ENCODE results near the gene CEP131. TPM values are rescaled to one million over a fixed set of nuclear protein-coding genes. Genes with fewer than 3 reads are reported as not detected.

CEP131 gene
- total RNA-seq, 2 donors from 2014 or later, result 9.9 to 22.7 TPM

DNA sequence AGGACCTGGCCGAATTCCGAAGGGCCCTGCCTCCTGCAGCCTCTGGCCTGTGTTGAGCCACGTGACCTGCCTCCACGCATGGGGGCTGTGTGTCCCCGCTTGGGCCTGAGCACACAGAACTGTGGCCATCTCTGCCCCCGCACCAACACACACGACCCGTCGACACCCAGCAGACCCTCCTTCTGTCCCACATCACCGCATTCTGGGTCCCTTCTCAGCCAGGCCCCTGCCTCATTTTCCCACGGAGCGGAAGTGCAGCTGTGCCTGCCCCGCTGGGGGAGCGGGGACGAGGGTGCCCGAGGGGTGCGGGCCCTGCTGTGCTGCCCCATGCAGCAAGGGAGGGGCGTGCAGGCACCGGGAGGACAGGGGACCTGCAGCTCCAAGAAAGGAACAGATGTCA lies 34.8 kb upstream of the CEP131 start:
- H3K27me3 ChIP-seq, result no peaks in the 10 kb centered on the region
- H3K36me3 ChIP-seq (replicated peaks in 1 of 2; ENCODE audit: insufficient read depth in 1 of 2, low read depth in 2 of 2), result peaks cover 18 to 25% of the 10 kb centered on the region in 2 donors
- no peak overlapping the region for H3K27ac ChIP-seq
- DNase-seq (no peak), ATAC-seq (no peak)
- intact Hi-C loops (cut with DNase I), result no loop called here
- no peak for TF ChIP-seq POLR2A (IDR thresholded peaks at IDR 0.05)
- no peak for TF ChIP-seq CTCF (IDR thresholded peaks at IDR 0.05)
- H3K9me3 ChIP-seq, result no peaks in the 10 kb centered on the region
- WGBS, 2 donors, result 91 to 93% methylated on average over 10 to 19 of the region's 19 CpGs
- no peak overlapping the region for H3K4me3 ChIP-seq
- peaks cover 11% of the 10 kb centered on the region for H3K4me1 ChIP-seq

- intact Hi-C loops (cut with DNase I), result no loop called here
- DNase-seq, result no peak
- WGBS, 2 donors, result 83 to 92% methylated on average over 7 to 11 of the region's 12 CpGs
- Histone ChIP-seq H3K4me3 (no peak overlapping the region), H3K9me3 (no peaks in the 10 kb centered on the region), H3K36me3 (replicated peaks in 1 of 2; ENCODE audit: insufficient read depth in 1 of 2, low read depth in 2 of 2) (peaks cover 20 to 30% of the 10 kb centered on the region in 2 donors), H3K27me3 (no peaks in the 10 kb centered on the region), H3K27ac (no peak overlapping the region), H3K4me1 (peaks cover 11% of the 10 kb centered on the region)
- TF ChIP-seq CTCF (IDR thresholded peaks at IDR 0.05), result no peak
- no peak for TF ChIP-seq POLR2A (IDR thresholded peaks at IDR 0.05)
- no peak for ATAC-seq
These were observed 33.9 kb upstream of the CEP131 start for GRCh38 chr17:81256616-81257015.

GRCh38 chr17:81254955-81255717 lies 32.4 kb upstream of the CEP131 start:
- Histone ChIP-seq H3K4me1 (peaks cover 11% of the 10 kb centered on the region), H3K9me3 (no peaks in the 10 kb centered on the region), H3K36me3 (replicated peaks in 1 of 2; ENCODE audit: insufficient read depth in 1 of 2, low read depth in 2 of 2) (peaks cover 18 to 30% of the 10 kb centered on the region in 2 donors), H3K27ac (peak overlapping the region in 2 of 4 donors; percentile 55 to 57), H3K27me3 (no peaks in the 10 kb centered on the region), H3K4me3 (no peak overlapping the region)
- intact Hi-C loops (cut with DNase I), result loop anchor here (5.0 kb wide), 1 partner anchor 227 kb away; no protein-coding TSS in a partner anchor
- ATAC-seq (peak; percentile 75), DNase-seq (peak; percentile 67 to 92 (median 88))
- WGBS, 2 donors, result 40 to 42% methylated on average over 9 to 34 of the region's 35 CpGs
- peak in 1 of 3 donors; percentile 19 for TF ChIP-seq POLR2A (IDR thresholded peaks at IDR 0.05)
- TF ChIP-seq CTCF (IDR thresholded peaks at IDR 0.05), result peak in 6 of 7 experiments; percentile 22 to 65 (median 50)

DNA sequence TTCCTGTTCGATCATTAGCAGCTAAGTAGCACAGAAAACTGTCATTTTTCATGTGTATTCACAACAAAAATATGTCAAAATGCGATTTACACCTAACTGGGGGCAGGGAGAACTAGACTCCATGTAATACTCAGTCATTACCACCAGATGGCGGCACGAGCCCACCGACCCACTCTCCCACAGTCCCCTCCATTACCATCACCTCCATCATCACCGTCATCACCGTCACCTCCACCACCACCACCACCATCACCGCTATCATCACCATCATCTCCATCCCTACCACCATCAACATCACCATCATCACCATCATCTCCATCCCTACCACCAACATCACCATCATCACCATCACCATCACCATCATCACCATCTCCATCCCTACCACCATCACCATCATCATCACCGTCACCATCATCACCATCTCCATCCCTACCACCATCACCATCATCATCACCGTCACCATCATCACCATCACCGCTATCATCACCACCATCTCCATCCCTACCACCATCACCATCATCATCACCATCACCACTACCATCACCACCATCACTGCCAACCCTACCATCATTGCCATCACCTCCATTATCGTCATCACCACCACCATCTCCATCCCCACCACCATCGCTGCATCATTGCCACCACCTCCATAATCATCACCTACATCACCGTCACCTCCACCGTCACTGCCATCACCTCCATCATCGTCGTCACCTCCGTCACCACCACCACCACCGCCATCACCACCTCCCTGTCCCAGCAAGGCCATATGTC lies 30.8 kb upstream of the CEP131 start:
- H3K36me3 ChIP-seq (replicated peaks in 1 of 2; ENCODE audit: insufficient read depth in 1 of 2, low read depth in 2 of 2), result peaks cover 7 to 21% of the 10 kb centered on the region in 2 donors
- H3K4me1 ChIP-seq, result peaks cover 11% of the 10 kb centered on the region
- no peak overlapping the region for H3K27ac ChIP-seq
- no peak overlapping the region for H3K4me3 ChIP-seq
- ATAC-seq (peak; percentile 50), DNase-seq (peak; percentile 40 to 51 (median 47))
- 60 to 70% methylated on average over 19 of the region's 19 CpGs for WGBS, 2 donors
- H3K27me3 ChIP-seq, result no peaks in the 10 kb centered on the region
- no peaks in the 10 kb centered on the region for H3K9me3 ChIP-seq
- TF ChIP-seq CTCF (IDR thresholded peaks at IDR 0.05) (peak; percentile 62 to 98 (median 73)), POLR2A (IDR thresholded peaks at IDR 0.05) (no peak)
- intact Hi-C loops (cut with DNase I), result loop anchor here (5.0 kb wide), 1 partner anchor 229 kb away; no protein-coding TSS in a partner anchor

All from body of pancreas (tissue), 4 donors.